ENCODE data around the gene ABR. TPM values are rescaled to one million over a fixed set of nuclear protein-coding genes. Genes with fewer than 3 reads are reported as not detected.
"Not testable (repeated sequence)": the region's sequence is repeated elsewhere in the genome, so short reads cannot be mapped to it uniquely, and the experiment has no call there.

The ABR gene
- total and polyA plus RNA-seq, 3 donors from 2014 or later, result 30.6 to 52.7 (median 42.1) TPM

GRCh38 chr17:1053661-1054360 lies 126.0 kb downstream of the ABR start:
- TF ChIP-seq POLR2A (IDR thresholded peaks at IDR 0.05), result no peak
- no peak for TF ChIP-seq CTCF (IDR thresholded peaks at IDR 0.05)
- Histone ChIP-seq H3K4me1 (no peaks in the 10 kb centered on the region), H3K36me3 (ENCODE audit: low read depth, missing control alignments) (no peaks in the 10 kb centered on the region), H3K4me3 (no peak overlapping the region), H3K9me3 (no peaks in the 10 kb centered on the region), H3K27ac (no peak overlapping the region), H3K27me3 (no peaks in the 10 kb centered on the region)
- intact Hi-C loops (cut with DNase I; ENCODE audit: low total_unique reads), result no loop called here
- no peak for DNase-seq
- WGBS, 2 donors, result 88 to 91% methylated on average over 27 to 35 of the region's 35 CpGs

GRCh38 chr17:1050996-1051925 lies 128.5 kb downstream of the ABR start:
- no peak overlapping the region for H3K4me3 ChIP-seq
- no peaks in the 10 kb centered on the region for H3K36me3 ChIP-seq (ENCODE audit: low read depth, missing control alignments)
- WGBS, 2 donors, result 90 to 91% methylated on average over 22 to 33 of the region's 33 CpGs
- TF ChIP-seq CTCF (IDR thresholded peaks at IDR 0.05), result no peak
- no peak for TF ChIP-seq POLR2A (IDR thresholded peaks at IDR 0.05)
- no peaks in the 10 kb centered on the region for H3K27me3 ChIP-seq
- no peaks in the 10 kb centered on the region for H3K4me1 ChIP-seq
- no peak for DNase-seq
- intact Hi-C loops (cut with DNase I; ENCODE audit: low total_unique reads), result no loop called here
- H3K9me3 ChIP-seq, result no peaks in the 10 kb centered on the region
- no peak overlapping the region for H3K27ac ChIP-seq

GRCh38 chr17:1050246-1050995 lies 129.4 kb downstream of the ABR start:
- Histone ChIP-seq H3K27ac (no peak overlapping the region), H3K4me3 (no peak overlapping the region), H3K4me1 (no peaks in the 10 kb centered on the region), H3K9me3 (no peaks in the 10 kb centered on the region), H3K27me3 (no peaks in the 10 kb centered on the region), H3K36me3 (ENCODE audit: low read depth, missing control alignments) (no peaks in the 10 kb centered on the region)
- intact Hi-C loops (cut with DNase I; ENCODE audit: low total_unique reads), result no loop called here
- DNase-seq, result no peak
- 83 to 90% methylated on average over 14 to 22 of the region's 22 CpGs for WGBS, 2 donors
- TF ChIP-seq CTCF (IDR thresholded peaks at IDR 0.05), result no peak
- TF ChIP-seq POLR2A (IDR thresholded peaks at IDR 0.05), result no peak

GRCh38 chr17:1049446-1050225 lies 130.1 kb downstream of the ABR start:
- H3K36me3 ChIP-seq (ENCODE audit: low read depth, missing control alignments), result no peaks in the 10 kb centered on the region
- DNase-seq, result no peak
- intact Hi-C loops (cut with DNase I; ENCODE audit: low total_unique reads), result no loop called here
- TF ChIP-seq CTCF (IDR thresholded peaks at IDR 0.05) (no peak), POLR2A (IDR thresholded peaks at IDR 0.05) (no peak)
- no peaks in the 10 kb centered on the region for H3K4me1 ChIP-seq
- WGBS, 2 donors, result 93 to 96% methylated on average over 28 of the region's 28 CpGs
- no peak overlapping the region for H3K27ac ChIP-seq
- no peaks in the 10 kb centered on the region for H3K27me3 ChIP-seq
- no peaks in the 10 kb centered on the region for H3K9me3 ChIP-seq
- H3K4me3 ChIP-seq, result no peak overlapping the region

- H3K27ac ChIP-seq; intact Hi-C loops (cut with DNase I; ENCODE audit: low total_unique reads); H3K4me1 ChIP-seq; H3K27me3 ChIP-seq; H3K4me3 ChIP-seq; H3K36me3 ChIP-seq (ENCODE audit: low read depth, missing control alignments); H3K9me3 ChIP-seq; DNase-seq: not testable (repeated sequence)
- 97% methylated on average over 13 to 43 of the region's 49 CpGs for WGBS, 2 donors
These were observed 131.2 kb downstream of the ABR start for GRCh38 chr17:1048516-1049115.
